GM18867 (cell line): Measurements from ENCODE around the gene SCTR.
"Not testable (repeated sequence)": the region's sequence is repeated elsewhere in the genome, so short reads cannot be mapped to it uniquely, and the experiment has no call there.

Experiments used
- ATAC-seq: cut with Tn5 transposase; IDR thresholded peaks from one replicate; pipeline ENCODE4 v1.9.1; 2021; ENCODE audit warnings: mild to moderate bottlenecking, moderate library complexity; ENCODE audit not compliant: unreplicated experiment

SCTR gene

GRCh38 chr2:119417908-119418307 lies 106.4 kb downstream of the SCTR start:
- no peak for ATAC-seq

- no peak for ATAC-seq
These were observed 107.9 kb downstream of the SCTR start for GRCh38 chr2:119416299-119416923.

- no peak for ATAC-seq
These were observed 108.7 kb downstream of the SCTR start for GRCh38 chr2:119415630-119416029.

- ATAC-seq, result no peak
These were observed 109.4 kb downstream of the SCTR start for GRCh38 chr2:119414894-119415293.

- no peak for ATAC-seq
These were observed 114.8 kb downstream of the SCTR start for GRCh38 chr2:119409506-119409905.

- ATAC-seq, result no peak
These were observed 116.1 kb downstream of the SCTR start for GRCh38 chr2:119408221-119408619.

- ATAC-seq, result peak; percentile 67
These were observed 116.7 kb downstream of the SCTR start for GRCh38 chr2:119407430-119408220.

GRCh38 chr2:119405151-119405550 lies 119.1 kb downstream of the SCTR start:
- no peak for ATAC-seq

- ATAC-seq, result not testable (repeated sequence)
These were observed 120.7 kb downstream of the SCTR start for GRCh38 chr2:119403618-119404017.

- no peak for ATAC-seq
These were observed 121.4 kb downstream of the SCTR start for GRCh38 chr2:119402645-119403560.

- no peak for ATAC-seq
These were observed 122.2 kb downstream of the SCTR start for GRCh38 chr2:119402106-119402505.

GRCh38 chr2:119397196-119397595 lies 127.1 kb downstream of the SCTR start:
- ATAC-seq, result no peak

- no peak for ATAC-seq
These were observed 130.1 kb downstream of the SCTR start for GRCh38 chr2:119393971-119394748.
